SK-N-SH treated with all-trans-retinoic acid at 6 μM for 48 hours (cell line): Measurements from ENCODE around the gene R3HDM1.

Experiments
- ARNTL ChIP-seq: fragments of 450-650 bp; formaldehyde crosslinking; IDR thresholded peaks from 2 replicates; pipeline ENCODE4 v1.5.0; 2020; ENCODE audit warnings: low read depth, mild to moderate bottlenecking, moderate library complexity, borderline replicate concordance
- BACH2 ChIP-seq: fragments of 250-450 bp; sonication (Bioruptor Pico); IDR thresholded peaks from 2 replicates; pipeline ENCODE4 v1.9.0; 2021; ENCODE audit warnings: mild to moderate bottlenecking, borderline replicate concordance
- PPARA ChIP-seq: fragments of 250-450 bp; sonication (Bioruptor Pico); IDR thresholded peaks from 2 replicates; pipeline ENCODE4 v1.5.0; 2020; ENCODE audit warnings: mild to moderate bottlenecking, borderline replicate concordance
- TF ChIP-seq, protein P1 (sequence below): fragments of 250-450 bp; sonication (Bioruptor Pico); IDR thresholded peaks from 2 replicates; pipeline ENCODE4 v1.5.0; 2020; ENCODE audit warnings: mild to moderate bottlenecking, moderate library complexity
- TF ChIP-seq, protein P2 (sequence below): fragments of 250-450 bp; sonication (Bioruptor Pico); IDR thresholded peaks from 2 replicates; pipeline ENCODE4 v1.8.0; 2020; ENCODE audit warnings: mild to moderate bottlenecking, moderate library complexity, borderline replicate concordance
- TF ChIP-seq, protein P3 (sequence below): fragments of 250-450 bp; sonication (Bioruptor Pico); IDR thresholded peaks from 2 replicates; pipeline ENCODE4 v1.5.1; 2020; ENCODE audit warnings: low read depth, mild to moderate bottlenecking, moderate library complexity

DNA sequence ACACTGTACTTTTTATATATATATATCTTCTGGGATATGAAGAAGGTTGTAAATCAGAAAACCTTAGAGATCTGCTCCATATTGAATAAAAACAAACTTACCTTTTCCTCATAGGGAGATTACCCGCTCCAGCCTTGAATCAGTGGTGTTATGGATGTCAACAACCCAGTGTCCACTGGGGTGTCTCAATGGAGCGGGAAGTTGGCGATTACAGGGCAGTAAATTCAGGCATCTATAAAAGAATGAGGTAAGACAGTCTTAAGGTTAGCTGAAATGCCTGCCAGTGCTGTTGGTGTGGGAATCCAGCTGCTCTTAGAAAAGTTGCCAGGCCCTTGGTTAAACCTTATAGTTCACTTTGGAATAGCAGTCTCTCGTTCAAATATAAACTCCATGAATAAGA, 102.3 kb downstream of the R3HDM1 start:
- TF ChIP-seq, protein P1, sequence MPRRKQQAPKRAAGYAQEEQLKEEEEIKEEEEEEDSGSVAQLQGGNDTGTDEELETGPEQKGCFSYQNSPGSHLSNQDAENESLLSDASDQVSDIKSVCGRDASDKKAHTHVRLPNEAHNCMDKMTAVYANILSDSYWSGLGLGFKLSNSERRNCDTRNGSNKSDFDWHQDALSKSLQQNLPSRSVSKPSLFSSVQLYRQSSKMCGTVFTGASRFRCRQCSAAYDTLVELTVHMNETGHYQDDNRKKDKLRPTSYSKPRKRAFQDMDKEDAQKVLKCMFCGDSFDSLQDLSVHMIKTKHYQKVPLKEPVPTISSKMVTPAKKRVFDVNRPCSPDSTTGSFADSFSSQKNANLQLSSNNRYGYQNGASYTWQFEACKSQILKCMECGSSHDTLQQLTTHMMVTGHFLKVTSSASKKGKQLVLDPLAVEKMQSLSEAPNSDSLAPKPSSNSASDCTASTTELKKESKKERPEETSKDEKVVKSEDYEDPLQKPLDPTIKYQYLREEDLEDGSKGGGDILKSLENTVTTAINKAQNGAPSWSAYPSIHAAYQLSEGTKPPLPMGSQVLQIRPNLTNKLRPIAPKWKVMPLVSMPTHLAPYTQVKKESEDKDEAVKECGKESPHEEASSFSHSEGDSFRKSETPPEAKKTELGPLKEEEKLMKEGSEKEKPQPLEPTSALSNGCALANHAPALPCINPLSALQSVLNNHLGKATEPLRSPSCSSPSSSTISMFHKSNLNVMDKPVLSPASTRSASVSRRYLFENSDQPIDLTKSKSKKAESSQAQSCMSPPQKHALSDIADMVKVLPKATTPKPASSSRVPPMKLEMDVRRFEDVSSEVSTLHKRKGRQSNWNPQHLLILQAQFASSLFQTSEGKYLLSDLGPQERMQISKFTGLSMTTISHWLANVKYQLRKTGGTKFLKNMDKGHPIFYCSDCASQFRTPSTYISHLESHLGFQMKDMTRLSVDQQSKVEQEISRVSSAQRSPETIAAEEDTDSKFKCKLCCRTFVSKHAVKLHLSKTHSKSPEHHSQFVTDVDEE (CRISPR knock-in tag) = no peak
- no peak for TF ChIP-seq PPARA (CRISPR knock-in tag)
- TF ChIP-seq, protein P2, sequence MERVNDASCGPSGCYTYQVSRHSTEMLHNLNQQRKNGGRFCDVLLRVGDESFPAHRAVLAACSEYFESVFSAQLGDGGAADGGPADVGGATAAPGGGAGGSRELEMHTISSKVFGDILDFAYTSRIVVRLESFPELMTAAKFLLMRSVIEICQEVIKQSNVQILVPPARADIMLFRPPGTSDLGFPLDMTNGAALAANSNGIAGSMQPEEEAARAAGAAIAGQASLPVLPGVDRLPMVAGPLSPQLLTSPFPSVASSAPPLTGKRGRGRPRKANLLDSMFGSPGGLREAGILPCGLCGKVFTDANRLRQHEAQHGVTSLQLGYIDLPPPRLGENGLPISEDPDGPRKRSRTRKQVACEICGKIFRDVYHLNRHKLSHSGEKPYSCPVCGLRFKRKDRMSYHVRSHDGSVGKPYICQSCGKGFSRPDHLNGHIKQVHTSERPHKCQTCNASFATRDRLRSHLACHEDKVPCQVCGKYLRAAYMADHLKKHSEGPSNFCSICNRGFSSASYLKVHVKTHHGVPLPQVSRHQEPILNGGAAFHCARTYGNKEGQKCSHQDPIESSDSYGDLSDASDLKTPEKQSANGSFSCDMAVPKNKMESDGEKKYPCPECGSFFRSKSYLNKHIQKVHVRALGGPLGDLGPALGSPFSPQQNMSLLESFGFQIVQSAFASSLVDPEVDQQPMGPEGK = no peak
- no peak for TF ChIP-seq ARNTL (CRISPR knock-in tag)
- no peak for TF ChIP-seq BACH2 (CRISPR knock-in tag)
- TF ChIP-seq, protein P3, sequence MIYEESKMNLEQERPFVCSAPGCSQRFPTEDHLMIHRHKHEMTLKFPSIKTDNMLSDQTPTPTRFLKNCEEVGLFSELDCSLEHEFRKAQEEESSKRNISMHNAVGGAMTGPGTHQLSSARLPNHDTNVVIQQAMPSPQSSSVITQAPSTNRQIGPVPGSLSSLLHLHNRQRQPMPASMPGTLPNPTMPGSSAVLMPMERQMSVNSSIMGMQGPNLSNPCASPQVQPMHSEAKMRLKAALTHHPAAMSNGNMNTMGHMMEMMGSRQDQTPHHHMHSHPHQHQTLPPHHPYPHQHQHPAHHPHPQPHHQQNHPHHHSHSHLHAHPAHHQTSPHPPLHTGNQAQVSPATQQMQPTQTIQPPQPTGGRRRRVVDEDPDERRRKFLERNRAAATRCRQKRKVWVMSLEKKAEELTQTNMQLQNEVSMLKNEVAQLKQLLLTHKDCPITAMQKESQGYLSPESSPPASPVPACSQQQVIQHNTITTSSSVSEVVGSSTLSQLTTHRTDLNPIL = no peak
